Stimulated activated CD8-positive, alpha-beta memory T cell treated with anti-CD3 and anti-CD28 coated beads, Interleukin-12 subunit alpha, Interleukin-12 subunit beta, amount 100 ng/mL, for 4 hours (primary cell): Measurements from ENCODE around the gene FAM193A.
"Not testable (repeated sequence)": the region's sequence is repeated elsewhere in the genome, so short reads cannot be mapped to it uniquely, and the experiment has no call there.

ENCODE experiments used
- DNase-seq: peaks from one replicate; pipeline ENCODE4 v3.0.0-alpha.2; 2020; ENCODE audit warnings: low read depth

Gene FAM193A

DNA sequence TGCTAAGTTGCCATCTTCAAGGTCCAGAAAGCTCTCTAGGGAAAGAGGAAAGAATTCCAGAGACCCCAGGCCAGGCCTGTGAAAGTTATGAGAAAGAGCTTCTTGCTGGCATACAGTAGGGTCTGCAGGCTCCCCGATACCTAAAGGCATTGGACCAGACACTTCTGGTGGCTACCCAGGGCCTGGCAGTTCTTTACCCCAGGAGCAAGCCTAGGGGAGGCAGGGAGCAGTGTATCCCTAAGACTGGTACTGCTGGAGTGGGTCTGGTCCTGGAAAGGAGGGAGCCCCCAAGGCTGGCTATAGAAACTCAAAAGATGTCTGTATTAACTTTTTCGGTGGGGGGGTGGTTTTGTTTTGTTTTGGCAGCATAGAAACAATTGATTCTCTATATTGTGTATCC, 19.8 kb upstream of the FAM193A start:
- no peak for DNase-seq

DNA sequence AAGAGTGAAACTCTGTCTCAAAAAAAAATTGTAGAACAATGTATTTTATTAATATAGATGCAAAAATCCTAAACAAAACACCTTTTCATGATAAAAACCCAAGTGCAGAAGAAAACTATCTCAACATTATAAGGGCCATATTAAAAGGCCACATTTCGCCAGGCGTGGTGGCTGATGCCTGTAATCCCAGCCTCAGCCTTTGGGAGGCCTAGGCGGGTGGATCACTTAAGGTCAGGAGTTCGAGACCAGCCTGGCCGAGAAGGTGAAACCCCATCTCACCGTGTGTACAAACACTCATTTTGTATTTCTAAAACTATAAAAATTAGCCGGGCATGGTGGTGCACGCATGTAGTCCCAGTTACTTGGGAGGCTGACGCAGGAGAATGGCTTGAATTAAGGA, 9.9 kb upstream of the FAM193A start:
- no peak for DNase-seq

GRCh38 chr4:2534904-2535375, 1.5 kb upstream of the FAM193A start:
- no peak for DNase-seq

DNA sequence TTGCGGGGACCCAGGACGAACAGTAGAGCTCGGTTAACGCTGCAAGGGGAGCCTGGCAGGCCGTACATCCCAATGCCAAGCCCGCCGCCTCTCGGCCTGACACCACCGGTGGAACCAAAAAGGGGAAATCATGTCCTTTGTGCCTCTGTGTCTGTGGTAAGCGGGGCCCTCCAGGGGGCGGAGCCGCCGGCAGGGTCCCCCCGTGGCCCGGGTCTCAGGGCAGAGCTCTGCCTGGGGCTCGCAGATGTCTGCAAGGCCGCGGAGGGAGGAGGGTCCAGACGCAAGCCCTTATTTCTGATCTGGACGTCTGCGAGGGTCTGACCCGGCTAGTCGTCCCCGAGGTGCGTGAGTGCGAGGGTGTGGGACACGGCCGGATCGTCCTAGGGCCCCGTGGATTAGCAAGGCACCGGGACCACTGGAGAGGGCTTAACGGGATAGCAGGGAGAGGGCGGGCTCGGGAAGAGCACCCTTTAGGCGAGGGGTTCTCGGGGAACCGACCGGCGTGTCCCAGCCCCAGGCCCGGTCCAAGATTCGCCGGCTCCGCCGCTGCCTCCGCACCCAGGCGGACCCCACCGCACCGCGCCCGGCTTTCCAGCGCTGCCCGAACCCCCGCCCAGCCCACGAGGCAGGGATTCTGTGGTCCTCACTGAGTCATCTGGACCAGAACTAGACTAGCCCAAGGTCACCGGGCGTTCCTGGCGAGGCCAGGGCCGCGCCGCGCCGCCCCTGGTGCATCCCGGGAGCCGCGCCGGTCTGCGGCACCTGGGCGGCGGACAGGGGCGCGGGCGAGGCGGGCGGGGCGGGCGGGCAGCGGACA, 863 bp upstream of the FAM193A start:
- peak; percentile 26 for DNase-seq

DNA sequence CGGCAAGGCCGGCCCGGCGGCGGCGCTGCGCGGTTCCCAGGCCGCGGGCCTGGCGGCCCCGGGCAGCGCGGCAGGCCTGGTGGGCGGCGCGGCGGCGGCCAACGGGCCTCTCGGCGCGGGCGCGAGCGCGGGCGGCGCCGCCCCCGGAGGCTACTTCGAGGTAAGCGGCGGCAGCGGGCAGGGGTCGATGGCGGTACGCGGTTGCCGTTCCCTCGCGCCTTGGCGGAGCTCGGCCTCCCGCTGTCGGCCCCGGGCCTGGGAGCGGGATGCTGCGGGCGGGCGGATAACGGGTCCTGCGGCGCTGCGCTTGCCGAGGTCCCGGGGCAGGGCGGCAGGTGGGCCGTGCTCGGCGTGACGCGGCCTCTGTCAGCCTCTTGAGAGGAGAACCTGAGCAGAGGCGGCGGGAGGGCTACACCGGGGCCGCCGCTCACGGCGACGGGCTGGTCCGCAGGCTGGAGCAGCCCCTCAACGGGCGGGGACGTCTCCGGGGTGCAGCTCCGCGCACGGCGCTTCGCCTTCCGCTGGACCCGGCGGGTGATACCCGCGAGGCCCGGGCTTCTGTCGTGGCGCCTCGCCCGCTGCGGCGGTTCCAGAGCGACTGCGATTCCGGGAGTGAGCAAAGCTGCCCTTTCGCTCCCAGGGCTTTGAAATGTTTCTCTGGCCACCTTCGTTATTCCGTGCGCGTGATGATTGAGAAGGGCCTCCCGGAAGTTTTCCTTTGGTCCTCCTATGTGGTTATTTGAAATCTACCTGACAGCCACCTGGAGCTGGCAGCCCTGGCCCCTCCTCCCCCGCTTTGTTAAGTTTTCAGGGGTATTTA, 774 bp downstream of the FAM193A start:
- peak; percentile 53 for DNase-seq

DNA sequence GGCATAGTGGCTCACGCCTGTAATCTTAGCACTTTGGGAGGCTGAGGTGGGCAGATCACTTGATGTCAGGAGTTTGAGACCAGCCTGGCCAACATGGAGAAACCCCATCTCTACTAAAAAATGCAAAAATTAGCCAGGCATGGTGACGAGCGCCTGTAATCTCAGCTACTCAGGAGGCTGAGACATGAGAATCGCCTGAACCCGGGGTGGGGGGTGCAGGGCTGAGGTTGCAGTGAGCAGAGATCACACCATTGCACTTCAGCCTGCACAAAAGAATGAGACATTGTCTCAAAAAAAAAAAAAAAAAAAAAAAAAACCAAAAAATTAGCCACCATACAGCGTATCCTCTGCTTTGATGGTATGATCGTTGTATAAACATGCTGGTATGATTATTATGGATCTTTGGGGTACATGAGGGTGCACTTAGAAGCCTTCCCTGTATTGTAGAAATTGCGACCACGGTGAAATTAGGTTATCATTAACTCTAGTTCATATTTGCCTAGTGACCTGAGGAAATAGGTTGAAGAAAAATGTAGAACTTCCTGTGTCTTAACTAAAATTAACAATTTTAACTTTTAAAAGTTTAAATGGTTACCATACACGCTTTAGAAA, 7.2 kb downstream of the FAM193A start:
- DNase-seq: not testable (repeated sequence)

- no peak for DNase-seq
These were observed 9.0 kb downstream of the FAM193A start for GRCh38 chr4:2545321-2546013.

DNA sequence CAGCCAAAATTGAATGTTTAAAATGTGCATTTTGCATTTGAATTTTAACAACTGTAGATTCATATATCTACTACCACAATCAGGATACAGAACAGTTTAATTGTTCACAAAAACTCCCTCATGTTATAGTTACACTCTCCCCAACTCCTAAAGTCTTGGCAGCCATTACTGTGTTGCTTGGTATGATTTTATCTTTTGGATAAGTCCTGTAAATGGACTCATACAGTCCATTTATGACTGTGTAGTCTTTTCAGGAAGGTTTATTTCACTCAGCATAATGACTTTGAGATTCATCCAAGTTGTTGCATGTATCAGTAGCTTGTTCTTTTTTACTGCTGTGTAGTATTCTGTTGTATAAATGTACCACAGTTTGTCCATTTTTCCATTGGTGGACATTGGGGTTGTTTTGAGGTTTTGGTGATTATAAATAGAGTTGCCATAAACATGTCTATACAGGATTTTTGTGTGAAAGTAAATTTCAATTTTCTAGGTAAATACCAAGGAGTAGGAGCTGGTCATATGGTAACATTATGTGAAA, 9.9 kb downstream of the FAM193A start:
- no peak for DNase-seq

DNA sequence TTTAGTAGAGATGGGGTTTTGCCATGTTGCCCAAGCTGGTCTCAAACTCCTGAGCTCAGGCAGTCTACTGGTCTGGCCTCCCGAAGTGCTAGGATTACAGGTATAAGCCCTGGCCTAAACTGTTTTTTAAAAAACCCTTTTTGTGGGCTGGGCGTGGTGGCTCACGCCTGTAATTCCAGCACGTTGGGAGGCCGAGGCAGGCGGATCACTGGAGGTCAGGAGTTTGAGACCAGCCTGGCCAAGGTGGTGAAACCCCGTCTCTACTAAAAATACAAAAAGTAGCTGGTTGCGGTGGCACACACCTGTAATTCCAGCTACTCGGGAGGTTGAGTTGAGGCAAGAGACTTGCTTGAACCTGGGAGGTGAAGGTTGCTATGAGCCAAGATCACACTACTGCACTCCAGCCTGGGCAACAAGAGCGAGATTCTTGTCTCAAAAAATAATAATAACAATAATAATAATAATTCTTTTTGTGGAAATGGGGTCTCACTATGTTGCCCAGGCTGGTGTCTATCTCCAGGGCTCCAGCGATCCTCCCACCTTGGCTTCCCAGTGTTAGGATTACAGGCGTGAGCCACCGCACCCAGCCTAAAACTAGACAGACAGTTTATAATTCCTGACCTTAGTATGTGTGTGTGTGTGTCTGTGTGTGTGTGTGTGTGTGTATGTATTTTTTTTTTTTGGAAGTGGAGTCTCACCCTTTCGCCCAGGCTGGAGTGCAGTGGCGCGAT, 10.7 kb downstream of the FAM193A start:
- not testable (repeated sequence) for DNase-seq

- DNase-seq: no peak
These were observed 14.7 kb downstream of the FAM193A start for GRCh38 chr4:2551118-2551517.

DNA sequence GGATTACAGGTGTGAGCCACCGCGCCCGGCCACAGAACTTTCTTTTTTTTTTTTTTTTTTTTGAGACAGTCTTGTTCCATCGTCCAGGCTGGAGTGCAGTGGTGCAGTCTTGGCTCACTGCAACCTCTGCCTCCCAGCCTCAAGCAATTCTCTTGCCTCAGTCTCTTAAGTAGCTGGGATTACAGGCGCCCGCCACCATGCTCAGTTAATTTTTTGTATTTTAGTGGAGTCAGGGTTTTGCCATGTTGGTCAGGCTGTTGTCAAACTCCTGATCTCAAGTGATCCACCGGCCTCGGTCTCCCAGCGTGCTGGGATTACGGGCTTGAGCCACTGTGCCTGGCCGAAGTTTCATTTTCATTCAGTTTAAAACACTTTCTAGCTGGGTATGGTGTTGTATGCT, 16.4 kb downstream of the FAM193A start:
- no peak for DNase-seq

- DNase-seq: no peak
These were observed 21.9 kb downstream of the FAM193A start for GRCh38 chr4:2558301-2558700.

DNA sequence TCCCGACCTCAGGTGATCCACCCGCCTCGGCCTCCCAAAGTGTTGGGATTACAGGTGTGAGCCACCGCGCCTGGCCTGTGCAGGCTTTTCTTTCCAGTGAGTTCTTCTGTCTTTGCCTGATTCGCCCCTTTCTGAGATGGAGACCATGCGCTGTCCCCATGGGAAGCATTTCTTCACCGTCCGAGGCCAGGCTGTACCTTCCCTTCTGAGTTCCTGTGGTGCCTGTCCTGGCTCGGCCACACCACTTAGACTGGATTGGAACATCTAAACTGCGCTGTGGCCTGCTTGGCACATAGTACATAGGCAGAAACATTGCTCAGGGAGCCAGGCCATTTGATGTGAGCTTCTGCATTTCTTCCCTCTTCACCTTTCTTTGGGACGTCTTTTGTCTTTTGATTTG, 23.7 kb downstream of the FAM193A start:
- DNase-seq: no peak

- no peak for DNase-seq
These were observed 29.1 kb downstream of the FAM193A start for GRCh38 chr4:2565533-2565932.

GRCh38 chr4:2570036-2570435, 33.6 kb downstream of the FAM193A start:
- no peak for DNase-seq

- DNase-seq: peak; percentile 51
These were observed 34.2 kb downstream of the FAM193A start for GRCh38 chr4:2570551-2571222.

GRCh38 chr4:2572076-2572475, 35.6 kb downstream of the FAM193A start:
- no peak for DNase-seq

DNA sequence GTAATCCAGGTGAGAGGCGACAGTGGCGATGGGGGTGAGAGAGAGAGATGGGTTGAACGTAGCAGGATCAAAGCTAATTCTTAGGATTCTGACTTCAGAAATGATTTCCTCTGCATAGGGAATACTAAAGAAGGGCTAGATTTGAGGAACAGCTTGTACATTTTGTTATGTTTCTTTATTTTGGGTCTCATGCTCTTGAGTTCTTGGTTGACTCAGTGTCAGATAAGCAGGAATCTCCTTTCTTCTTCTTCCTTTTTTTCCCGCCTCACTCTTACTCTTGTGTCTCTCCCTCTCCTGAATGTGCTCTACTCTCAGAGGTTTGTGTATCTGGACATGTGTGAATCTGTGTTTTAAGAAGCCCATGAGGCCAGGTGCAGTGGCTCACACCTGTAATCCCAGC, 36.4 kb downstream of the FAM193A start:
- DNase-seq: no peak

DNA sequence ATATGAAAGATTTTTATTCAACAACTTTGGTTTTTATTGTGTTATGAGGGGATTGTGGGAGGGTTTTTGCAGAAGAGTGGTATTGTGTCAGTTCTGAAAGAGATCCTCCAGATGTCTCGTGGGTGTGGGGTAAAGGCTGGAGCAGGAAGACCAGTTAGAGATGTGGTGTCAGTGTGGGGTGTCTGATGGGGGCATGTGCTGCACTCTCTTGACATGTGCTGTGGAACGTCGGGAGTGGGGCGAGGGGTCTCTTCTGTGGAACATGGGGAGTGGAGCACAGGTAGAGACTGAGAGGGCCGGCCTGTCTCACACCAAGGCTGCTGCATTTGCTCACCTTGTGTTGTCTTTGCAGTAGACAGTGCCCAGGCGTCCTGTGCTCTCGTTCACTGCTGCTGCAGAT, 37.6 kb downstream of the FAM193A start:
- no peak for DNase-seq

GRCh38 chr4:2574863-2575262, 38.4 kb downstream of the FAM193A start:
- no peak for DNase-seq

DNA sequence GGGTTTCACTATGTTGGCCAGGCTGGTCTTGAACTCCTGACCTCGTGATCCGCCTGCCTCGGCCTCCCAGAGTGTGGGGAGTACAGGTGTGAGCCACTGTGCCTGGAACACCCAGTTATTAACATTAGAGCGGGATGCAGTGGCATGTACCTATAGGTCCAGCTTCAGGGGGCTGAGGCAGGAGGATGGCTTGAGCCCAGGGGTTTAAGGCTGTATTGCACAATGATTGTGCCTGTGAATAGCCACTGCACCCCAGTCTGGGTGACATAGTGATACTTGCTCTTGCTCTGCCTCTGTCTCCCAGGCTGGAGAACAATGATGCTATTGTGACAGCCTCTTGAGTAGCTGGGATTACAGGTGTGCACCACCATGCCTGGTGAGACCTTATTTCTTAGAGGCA, 39.8 kb downstream of the FAM193A start:
- DNase-seq: no peak
